Erythroblast (primary cell): ENCODE results near the gene FNBP1.

Source experiments
- GATA1 ChIP-seq: IDR thresholded peaks from 2 replicates; pipeline ENCODE4 v1.6.1; 2011; ENCODE audit warnings: low read depth, mild to moderate bottlenecking, control low read depth, low read length, moderate library complexity
- POLR2A ChIP-seq: IDR thresholded peaks from 2 replicates; pipeline ENCODE4 v1.6.1; 2011; ENCODE audit warnings: mild to moderate bottlenecking, low read length

GRCh38 chr9:130001190-130001589 lies 41.8 kb downstream of the FNBP1 start:
- TF ChIP-seq POLR2A = no peak
- TF ChIP-seq GATA1 = no peak
